ENCODE data around the gene TBC1D2.

GRCh38 chr9:98173181-98173580, 82.3 kb downstream of the TBC1D2 start:
- no peak for TF ChIP-seq EZH2 (IDR thresholded peaks at IDR 0.05; ENCODE audit: borderline replicate concordance, low read depth, low read length, severe bottlenecking)
- no peak for TF ChIP-seq CTCF (IDR thresholded peaks at IDR 0.05; ENCODE audit: borderline replicate concordance, extremely low read depth, low read length, poor library complexity, severe bottlenecking)
